ENCODE results near the gene ARHGAP18. TPM values are rescaled to one million over a fixed set of nuclear protein-coding genes. Genes with fewer than 3 reads are reported as not detected.

The ARHGAP18 gene
- total RNA-seq, 1 donor from 2014 or later = 38.6 TPM

DNA sequence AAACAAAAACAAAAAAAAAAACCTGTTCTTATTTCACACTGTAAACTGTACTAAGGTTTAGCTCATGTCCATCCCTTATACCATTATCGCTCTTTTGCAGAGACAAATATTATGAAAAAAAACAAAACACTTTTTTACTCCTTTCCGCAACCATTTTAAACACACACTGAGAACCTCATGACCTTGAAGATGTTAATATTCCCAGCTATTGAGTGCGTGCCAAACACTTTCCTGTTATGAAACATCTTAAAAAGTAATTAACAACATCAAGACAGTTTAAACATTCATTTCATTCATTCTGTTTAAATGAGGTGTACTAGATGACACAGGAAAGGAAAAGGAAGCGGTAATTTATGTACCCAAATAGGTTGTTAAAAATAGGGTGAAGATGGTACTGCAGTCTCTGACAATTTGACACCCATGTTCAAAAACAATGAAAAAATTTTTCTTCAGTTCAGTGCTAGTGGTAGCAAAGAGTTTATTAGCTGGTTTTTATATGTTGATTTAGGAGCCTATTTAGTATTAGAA, 3.9 kb upstream of the ARHGAP18 start:
- no peak for FAIRE-seq
- no peak overlapping the region for H3K27ac ChIP-seq (ENCODE audit: low read depth, low read length)

DNA sequence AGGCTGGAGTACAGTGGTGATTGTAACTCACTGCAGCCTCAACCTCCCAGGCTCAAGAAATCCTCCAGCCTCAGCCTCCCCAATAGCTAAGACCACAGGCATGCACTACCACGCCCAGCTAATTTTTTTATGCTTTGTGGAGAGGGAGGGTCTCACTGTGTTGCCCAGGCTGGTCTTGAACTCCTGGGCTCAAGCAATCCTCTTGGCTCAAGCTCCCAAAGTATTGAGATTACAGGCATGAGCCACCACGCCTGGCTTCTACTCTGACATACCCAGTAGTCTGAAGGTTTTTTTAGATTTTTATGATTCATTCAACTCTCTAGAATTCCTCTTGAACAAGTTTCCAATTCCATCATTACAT, 1.3 kb upstream of the ARHGAP18 start:
- no peaks in the 10 kb centered on the region for H3K27me3 Mint-ChIP-seq (ENCODE audit: low read depth, unreplicated experiment)
- no peak overlapping the region for H3K4me3 Mint-ChIP-seq (ENCODE audit: unreplicated experiment)
- H3K27ac ChIP-seq (ENCODE audit: low read depth, low read length) = no peak overlapping the region
- no peak for TF ChIP-seq EZH2 (IDR thresholded peaks at IDR 0.05; ENCODE audit: insufficient read depth, low read length)
- TF ChIP-seq, protein P1, sequence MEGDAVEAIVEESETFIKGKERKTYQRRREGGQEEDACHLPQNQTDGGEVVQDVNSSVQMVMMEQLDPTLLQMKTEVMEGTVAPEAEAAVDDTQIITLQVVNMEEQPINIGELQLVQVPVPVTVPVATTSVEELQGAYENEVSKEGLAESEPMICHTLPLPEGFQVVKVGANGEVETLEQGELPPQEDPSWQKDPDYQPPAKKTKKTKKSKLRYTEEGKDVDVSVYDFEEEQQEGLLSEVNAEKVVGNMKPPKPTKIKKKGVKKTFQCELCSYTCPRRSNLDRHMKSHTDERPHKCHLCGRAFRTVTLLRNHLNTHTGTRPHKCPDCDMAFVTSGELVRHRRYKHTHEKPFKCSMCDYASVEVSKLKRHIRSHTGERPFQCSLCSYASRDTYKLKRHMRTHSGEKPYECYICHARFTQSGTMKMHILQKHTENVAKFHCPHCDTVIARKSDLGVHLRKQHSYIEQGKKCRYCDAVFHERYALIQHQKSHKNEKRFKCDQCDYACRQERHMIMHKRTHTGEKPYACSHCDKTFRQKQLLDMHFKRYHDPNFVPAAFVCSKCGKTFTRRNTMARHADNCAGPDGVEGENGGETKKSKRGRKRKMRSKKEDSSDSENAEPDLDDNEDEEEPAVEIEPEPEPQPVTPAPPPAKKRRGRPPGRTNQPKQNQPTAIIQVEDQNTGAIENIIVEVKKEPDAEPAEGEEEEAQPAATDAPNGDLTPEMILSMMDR (IDR thresholded peaks at IDR 0.05; ENCODE audit: insufficient read depth, low read depth, low read length) = no peak
- no peaks in the 10 kb centered on the region for H3K9me3 Mint-ChIP-seq (ENCODE audit: unreplicated experiment)
- H3K36me3 ChIP-seq (ENCODE audit: insufficient read depth, low read length) = no peaks in the 10 kb centered on the region
- H3K9me3 ChIP-seq (ENCODE audit: insufficient read depth, low read depth, low read length) = no peaks in the 10 kb centered on the region
- no peaks in the 10 kb centered on the region for H3K27me3 ChIP-seq (ENCODE audit: insufficient read depth, low read length)
- no peak overlapping the region for H3K4me2 ChIP-seq (ENCODE audit: low read length)
- FAIRE-seq (no peak), DNase-seq (ENCODE audit: low read depth) (no peak)
- H4K20me1 ChIP-seq (ENCODE audit: insufficient read depth, low read length) = peaks cover 6% of the 10 kb centered on the region
- H3K4me1 ChIP-seq (ENCODE audit: insufficient read depth, low read length) = peaks cover 10% of the 10 kb centered on the region
- peaks cover 36% of the 10 kb centered on the region for H3K79me2 ChIP-seq (ENCODE audit: insufficient read depth, low read length)
- H3K36me3 Mint-ChIP-seq (ENCODE audit: low read depth, unreplicated experiment) = peaks cover 2% of the 10 kb centered on the region
- H2AFZ ChIP-seq (ENCODE audit: low read depth, low read length) = no peak overlapping the region
- H3K9ac ChIP-seq (ENCODE audit: low read length) = no peak overlapping the region
- H3K4me1 Mint-ChIP-seq (ENCODE audit: low read depth, unreplicated experiment) = peaks cover 9% of the 10 kb centered on the region
- no peak overlapping the region for H3K27ac Mint-ChIP-seq (ENCODE audit: unreplicated experiment)
- H3K4me3 ChIP-seq (ENCODE audit: insufficient read depth, low read depth, low read length) = no peak overlapping the region

More for the DNA sequence above, 3.9 kb upstream of the ARHGAP18 start:
- H3K9me3 Mint-ChIP-seq (ENCODE audit: unreplicated experiment) = no peaks in the 10 kb centered on the region
- Histone ChIP-seq H3K9me3 (ENCODE audit: insufficient read depth, low read depth, low read length) (no peaks in the 10 kb centered on the region), H3K27me3 (ENCODE audit: insufficient read depth, low read length) (no peaks in the 10 kb centered on the region), H4K20me1 (ENCODE audit: insufficient read depth, low read length) (no peaks in the 10 kb centered on the region), H3K9ac (ENCODE audit: low read length) (no peak overlapping the region), H3K4me1 (ENCODE audit: insufficient read depth, low read length) (peaks cover 6% of the 10 kb centered on the region), H3K4me3 (ENCODE audit: insufficient read depth, low read depth, low read length) (no peak overlapping the region), H3K4me2 (ENCODE audit: low read length) (no peak overlapping the region), H2AFZ (ENCODE audit: low read depth, low read length) (no peak overlapping the region), H3K36me3 (ENCODE audit: insufficient read depth, low read length) (no peaks in the 10 kb centered on the region), H3K79me2 (ENCODE audit: insufficient read depth, low read length) (peaks cover 11% of the 10 kb centered on the region)
- H3K4me1 Mint-ChIP-seq (ENCODE audit: low read depth, unreplicated experiment) = peaks cover 5% of the 10 kb centered on the region
- H3K4me3 Mint-ChIP-seq (ENCODE audit: unreplicated experiment) = no peak overlapping the region
- H3K27ac Mint-ChIP-seq (ENCODE audit: unreplicated experiment) = no peak overlapping the region
- DNase-seq (ENCODE audit: low read depth) = no peak
- no peaks in the 10 kb centered on the region for H3K36me3 Mint-ChIP-seq (ENCODE audit: low read depth, unreplicated experiment)
- TF ChIP-seq, protein P1 (IDR thresholded peaks at IDR 0.05; ENCODE audit: insufficient read depth, low read depth, low read length) = no peak
- no peak for TF ChIP-seq EZH2 (IDR thresholded peaks at IDR 0.05; ENCODE audit: insufficient read depth, low read length)
- no peaks in the 10 kb centered on the region for H3K27me3 Mint-ChIP-seq (ENCODE audit: low read depth, unreplicated experiment)

- H3K79me2 ChIP-seq (ENCODE audit: insufficient read depth, low read length) = peaks cover 41% of the 10 kb centered on the region
- peak overlapping the region; percentile 84 for H3K9ac ChIP-seq (ENCODE audit: low read length)
- H3K4me3 ChIP-seq (ENCODE audit: insufficient read depth, low read depth, low read length) = peak overlapping the region; percentile 77
- H3K4me1 ChIP-seq (ENCODE audit: insufficient read depth, low read length) = peaks cover 10% of the 10 kb centered on the region
- Mint-ChIP-seq H3K36me3 (ENCODE audit: low read depth, unreplicated experiment) (peaks cover 2% of the 10 kb centered on the region), H3K27ac (ENCODE audit: unreplicated experiment) (peak overlapping the region; percentile 81), H3K27me3 (ENCODE audit: low read depth, unreplicated experiment) (no peaks in the 10 kb centered on the region), H3K4me3 (ENCODE audit: unreplicated experiment) (peak overlapping the region; percentile 99), H3K9me3 (ENCODE audit: unreplicated experiment) (no peaks in the 10 kb centered on the region), H3K4me1 (ENCODE audit: low read depth, unreplicated experiment) (peaks cover 9% of the 10 kb centered on the region)
- DNase-seq (ENCODE audit: low read depth) = no peak
- H3K27me3 ChIP-seq (ENCODE audit: insufficient read depth, low read length) = no peaks in the 10 kb centered on the region
- FAIRE-seq = no peak
- peak overlapping the region; percentile 60 for H3K27ac ChIP-seq (ENCODE audit: low read depth, low read length)
- peak overlapping the region; percentile 65 for H2AFZ ChIP-seq (ENCODE audit: low read depth, low read length)
- TF ChIP-seq, protein P1 (IDR thresholded peaks at IDR 0.05; ENCODE audit: insufficient read depth, low read depth, low read length) = no peak
- TF ChIP-seq EZH2 (IDR thresholded peaks at IDR 0.05; ENCODE audit: insufficient read depth, low read length) = no peak
- peaks cover 6% of the 10 kb centered on the region for H4K20me1 ChIP-seq (ENCODE audit: insufficient read depth, low read length)
- no peaks in the 10 kb centered on the region for H3K9me3 ChIP-seq (ENCODE audit: insufficient read depth, low read depth, low read length)
- H3K4me2 ChIP-seq (ENCODE audit: low read length) = peak overlapping the region; percentile 91
- no peaks in the 10 kb centered on the region for H3K36me3 ChIP-seq (ENCODE audit: insufficient read depth, low read length)
Measured at GRCh38 chr6:129710450-129711270, 683 bp upstream of the ARHGAP18 start.
